Pons (tissue), 1 donor: ENCODE results near the gene CARTPT.

Experiments used
- DNase-seq: peaks from one replicate; pipeline ENCODE4 v3.0.0-alpha.2; 2016; ENCODE audit warnings: low spot score

Gene CARTPT

DNA sequence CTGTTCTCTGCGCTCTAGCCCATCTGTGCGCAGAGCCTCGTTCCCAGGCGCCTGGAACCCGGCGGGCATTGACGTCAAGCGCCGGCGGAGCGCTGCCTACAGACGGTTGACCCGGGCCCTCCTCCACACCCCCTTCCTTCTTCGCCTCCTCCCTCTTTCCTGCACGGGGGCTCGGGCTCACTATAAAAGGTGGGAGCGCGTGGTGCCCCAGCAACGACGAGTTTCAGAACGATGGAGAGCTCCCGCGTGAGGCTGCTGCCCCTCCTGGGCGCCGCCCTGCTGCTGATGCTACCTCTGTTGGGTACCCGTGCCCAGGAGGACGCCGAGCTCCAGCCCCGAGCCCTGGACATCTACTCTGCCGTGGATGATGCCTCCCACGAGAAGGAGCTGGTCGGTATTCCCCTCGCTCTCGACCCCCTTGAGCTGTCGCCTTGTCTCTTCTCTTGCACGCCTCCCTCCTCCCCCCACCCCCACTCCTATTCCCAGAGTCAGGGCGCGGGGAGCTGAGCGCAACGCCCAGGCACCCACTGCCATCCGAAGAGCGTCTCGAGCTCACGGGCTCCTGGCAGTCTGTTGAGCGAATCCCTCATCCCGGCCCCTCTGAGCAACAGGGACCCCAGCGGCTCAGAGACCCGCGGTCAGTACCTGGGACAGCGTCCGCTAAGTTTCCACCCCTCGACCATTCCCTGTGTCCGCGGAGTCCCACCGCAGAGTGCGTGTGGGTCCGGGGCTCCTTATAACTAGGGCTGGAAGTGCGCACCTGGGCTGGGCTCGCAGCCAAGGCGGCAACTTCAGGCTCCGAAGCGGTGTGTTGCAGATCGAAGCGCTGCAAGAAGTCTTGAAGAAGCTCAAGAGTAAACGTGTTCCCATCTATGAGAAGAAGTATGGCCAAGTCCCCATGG, at the start of gene CARTPT:
CARTPT (plus strand) TSS at position 213 of the 902 bp plus-strand sequence; CDS start at position 232, 19 bp downstream.
- no peak for DNase-seq

DNA sequence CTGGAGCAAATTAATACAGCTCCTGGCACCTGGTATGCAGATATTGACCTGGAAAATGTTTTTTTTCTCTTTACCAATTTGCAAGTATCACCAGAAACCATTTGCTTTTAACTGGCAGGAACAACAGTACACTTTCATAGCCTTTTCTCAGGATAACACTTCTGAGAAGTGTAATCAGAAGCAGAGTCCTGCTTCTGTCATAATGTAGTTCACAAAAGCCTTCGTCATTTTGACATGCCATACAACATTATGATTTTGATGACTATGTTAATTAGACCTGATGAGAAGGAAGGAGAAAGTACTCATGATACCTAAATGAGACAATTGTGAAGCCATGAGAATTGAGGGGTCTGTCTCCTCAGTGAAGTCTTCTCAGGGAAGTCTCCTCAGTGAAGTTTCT, 41.1 kb upstream of the CARTPT start:
- DNase-seq, result no peak

DNA sequence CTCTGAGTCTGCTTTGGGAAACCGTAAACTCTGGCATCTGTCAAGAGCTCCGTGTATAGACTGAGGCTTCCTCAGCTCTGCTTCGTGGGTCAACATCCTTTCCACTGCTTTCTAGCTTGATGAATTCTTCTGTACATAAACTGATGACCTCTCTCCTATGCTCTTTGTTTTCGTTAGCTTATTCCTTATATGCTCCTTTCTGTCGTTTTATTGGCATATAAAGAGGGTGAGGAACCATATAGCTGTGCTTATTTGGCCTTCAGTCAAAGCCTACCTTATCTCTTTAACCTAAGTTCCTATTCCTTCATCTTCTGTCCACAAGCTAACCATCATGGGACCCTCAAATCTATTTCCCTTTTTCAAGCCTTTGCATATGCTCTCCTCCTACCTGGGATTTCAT, 39.4 kb upstream of the CARTPT start:
- no peak for DNase-seq

DNA sequence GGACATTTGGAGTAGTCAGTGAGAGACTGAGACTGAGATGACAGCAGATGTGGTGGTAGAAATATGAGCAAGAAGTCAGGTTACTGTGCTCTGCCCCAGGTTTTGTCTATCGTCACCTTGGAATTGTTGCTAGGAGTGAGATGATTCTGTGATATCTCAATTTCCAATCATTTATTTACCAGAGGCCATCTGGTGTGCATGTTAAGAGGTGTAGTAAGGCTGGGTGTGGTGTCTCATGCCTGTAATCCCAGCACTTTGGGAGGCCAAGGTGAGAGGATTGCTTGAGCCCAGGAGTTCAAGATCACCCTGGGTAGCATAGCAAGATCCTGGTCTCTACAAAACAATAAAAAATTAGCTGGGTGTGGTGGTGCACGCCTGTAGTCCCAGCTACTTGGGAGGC, 38.6 kb upstream of the CARTPT start:
- no peak for DNase-seq

DNA sequence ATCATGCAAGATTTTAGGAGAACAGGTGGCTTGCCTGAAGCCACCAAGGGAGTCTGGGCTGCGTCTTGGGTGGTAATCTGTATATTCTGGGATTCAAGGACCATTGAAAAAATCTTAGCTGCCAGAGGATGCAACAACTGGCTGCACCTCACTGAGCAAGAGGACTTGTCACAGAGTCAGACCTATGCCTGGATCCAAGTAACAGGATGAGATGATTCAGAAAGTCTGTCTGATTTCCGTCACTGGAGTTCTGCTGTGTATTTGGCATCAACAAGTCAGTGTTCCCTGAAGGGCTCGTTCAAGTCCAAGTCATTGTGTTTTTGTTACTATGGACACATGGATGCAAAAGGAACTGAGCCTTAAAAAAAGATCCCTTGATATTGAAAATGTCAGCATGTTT, 37.8 kb upstream of the CARTPT start:
- DNase-seq, result no peak

DNA sequence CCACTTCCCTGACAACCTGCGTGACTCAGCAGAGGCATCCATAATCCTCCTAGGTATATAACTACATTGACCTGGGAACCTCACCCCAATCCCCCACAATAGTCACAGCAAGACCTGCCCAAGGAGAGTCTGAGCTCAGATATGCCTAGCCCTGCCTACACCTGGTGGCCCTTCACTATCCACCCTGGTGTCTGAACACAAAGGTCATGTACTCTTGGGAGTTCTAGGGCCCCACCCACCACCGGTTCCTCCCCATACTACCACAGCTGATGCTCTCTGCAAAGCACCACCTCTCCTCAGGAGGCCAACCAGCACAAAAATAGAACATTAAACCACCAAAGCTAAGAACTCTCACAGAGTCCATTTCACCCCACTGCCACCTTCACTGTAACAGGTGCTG, 34.8 kb upstream of the CARTPT start:
- DNase-seq, result no peak

DNA sequence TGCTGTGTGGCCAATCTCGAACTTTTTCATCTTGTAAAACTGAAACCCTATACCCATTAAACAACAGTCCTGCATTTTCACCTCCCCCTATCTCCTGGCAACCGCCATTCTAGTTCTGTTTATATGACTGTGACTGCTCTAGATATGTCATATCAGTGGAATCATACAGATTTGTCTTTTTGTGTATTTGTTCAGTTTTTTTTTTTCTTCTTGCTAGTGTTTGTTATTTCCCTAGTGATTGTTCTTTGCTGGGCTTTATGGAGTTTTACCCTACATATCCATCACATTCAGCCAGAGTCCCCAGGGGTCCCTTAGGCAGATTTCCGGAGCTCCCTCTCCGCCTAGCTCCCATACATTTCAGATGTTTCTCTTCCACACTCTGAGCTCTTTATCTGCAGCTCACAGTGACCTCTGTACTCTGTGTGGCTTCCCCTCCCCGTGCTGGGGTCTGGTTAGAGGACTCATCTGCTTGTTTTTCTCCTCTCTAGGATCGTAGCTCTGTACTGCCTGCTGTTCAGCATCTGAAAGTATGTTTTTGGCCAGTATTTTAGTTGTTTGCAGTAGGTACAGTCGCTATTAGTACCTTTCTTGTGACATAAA, 25.1 kb upstream of the CARTPT start:
- no peak for DNase-seq

DNA sequence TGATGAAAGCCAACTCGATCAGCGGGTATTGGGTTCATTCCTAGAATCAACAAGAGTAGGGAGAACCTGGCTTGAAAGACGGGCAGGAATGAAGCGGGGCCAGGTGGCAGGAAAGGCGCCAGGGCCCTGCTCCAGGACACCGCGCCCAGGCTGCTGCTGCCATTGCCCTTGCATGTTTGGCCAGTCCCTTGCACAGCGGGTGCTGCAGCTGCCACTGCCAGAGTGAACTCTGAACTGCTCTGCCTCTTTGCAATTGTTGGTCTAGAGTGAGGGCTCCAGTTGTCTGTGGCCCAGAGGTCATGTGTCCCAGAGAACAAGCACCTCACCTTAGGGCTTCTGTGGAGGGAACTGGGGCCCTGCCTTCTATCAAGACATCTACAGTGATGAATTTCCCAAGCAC, 24.0 kb upstream of the CARTPT start:
- no peak for DNase-seq

DNA sequence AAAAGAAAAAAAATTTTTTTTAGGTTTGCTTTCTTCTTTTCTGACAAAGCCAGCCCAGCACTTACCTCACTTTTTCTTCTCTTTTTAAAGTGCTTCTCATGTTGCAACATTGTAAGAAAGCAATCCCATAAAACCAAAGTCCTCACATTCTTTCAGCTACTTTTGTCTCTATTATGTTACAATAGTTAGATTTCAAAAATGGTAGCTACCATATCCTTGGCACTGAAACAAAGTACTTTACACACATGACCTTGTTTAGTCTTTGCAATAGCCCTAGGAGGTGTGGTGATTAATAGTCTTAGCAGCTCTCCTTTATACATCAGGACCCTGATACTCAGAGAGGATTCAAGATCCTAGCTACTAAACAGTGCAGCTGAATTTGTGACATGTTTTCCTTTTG, 23.5 kb upstream of the CARTPT start:
- DNase-seq, result no peak

DNA sequence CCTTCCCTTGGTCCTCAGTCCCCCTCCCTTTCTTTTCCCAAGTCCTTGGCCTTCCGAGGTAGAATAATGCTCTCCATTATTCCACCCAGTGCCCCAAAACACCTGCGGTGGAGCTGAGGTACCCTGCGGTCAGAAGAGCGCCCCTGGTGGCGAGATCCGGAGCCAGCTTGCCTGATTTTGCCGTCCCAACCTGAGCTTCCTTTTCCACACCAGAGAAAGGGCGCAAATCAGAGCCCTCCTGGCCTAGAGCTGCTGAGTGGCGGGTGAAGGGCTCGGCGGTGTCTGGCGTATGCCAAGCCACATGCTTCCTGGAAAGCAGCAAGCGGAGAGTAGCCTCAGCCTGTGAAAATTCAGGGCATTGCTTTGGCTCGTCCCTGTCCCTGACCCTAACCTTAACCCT, 21.1 kb upstream of the CARTPT start:
- DNase-seq, result no peak

DNA sequence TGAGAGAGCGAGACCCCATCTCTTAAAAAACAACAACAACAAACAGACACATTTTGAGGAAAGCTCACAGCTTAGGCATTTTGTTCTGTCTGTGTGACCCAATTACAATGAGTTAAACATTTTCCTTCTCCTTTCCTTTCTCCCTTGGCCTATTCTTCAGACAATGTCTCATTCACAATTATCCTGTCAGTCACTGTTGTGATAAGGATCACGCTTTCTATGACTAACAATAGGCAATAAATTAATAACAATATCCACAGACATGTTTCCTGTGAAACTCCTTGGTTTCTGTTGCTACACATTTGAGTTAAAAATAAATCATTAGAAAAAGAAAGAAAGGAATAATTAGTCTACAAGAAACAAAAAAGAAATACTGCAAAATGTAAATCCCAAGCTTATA, 19.8 kb upstream of the CARTPT start:
- DNase-seq, result no peak

DNA sequence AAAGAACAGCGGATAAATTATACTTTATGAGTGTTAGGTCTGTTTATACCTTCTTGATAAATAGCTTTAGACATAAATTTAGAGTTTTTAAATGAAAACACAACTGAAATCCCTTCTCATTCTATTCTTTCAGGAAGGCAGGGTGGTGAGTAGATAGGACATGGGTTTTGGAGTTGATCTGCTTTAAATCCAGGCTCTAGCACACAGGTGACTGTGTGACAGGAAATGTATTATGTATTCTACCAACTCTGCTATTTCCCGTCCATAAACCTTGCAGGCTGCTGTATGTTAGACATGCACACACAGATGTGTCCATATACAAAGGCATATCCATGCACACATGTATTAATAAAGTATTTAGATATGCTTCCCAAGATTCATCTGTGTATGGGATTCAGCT, 19.3 kb upstream of the CARTPT start:
- no peak for DNase-seq

DNA sequence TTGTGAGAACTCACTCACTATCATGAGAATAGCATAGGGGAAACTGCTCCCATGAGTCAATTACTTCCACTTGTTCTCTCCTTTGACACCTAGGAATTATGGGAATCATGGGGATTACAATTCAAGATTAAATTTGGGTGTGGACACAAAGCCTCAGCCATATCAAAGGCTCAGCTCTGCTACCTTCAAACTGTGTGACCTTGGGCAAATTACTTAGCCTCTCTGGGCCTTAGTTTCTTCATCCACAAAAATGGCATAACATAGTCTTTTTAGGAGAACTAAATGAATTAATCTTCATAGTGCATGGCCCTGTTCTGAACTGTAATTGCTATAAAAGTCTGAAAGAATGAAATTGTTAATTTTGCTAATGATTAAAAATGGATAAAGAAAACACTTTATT, 18.3 kb upstream of the CARTPT start:
- DNase-seq, result no peak

DNA sequence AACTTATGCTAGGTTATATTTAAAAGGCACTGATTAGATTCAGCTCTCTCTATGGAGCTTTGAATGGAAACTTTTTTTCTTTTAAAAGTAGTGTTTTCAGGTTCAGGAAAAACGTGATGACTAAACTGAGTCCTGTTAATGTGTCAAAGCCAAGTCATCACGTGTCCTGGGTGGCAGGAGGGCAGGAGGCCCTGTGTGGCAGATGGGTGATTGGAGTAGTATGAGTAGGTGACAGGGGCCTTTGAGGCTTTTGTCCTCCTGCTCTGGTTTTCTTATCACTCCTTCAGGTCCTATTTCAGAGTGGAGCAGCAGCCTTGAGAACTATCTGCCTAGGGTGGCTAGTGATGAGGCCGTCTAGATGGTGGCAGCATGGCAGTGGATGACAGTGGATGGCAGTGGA, 17.7 kb upstream of the CARTPT start:
- no peak for DNase-seq

DNA sequence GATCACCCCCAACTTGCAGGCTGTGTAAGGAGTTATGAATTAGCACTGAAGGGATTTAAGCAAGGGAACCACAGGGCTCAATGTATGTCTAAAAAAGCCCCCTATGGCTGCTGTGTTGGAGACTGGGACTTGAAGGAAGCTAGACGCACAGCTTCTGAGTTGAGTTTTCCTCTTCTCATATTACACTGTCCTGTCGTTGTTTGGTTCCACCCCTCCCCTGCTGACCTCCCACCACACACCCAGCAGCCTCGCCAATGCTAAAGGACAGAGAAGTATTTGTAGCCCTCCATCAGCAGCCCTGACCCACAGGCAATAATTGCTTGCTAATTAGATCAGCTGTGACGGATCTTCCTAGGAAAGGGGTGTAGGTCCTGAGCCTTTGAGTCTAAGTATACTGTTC, 15.1 kb upstream of the CARTPT start:
- DNase-seq, result no peak

DNA sequence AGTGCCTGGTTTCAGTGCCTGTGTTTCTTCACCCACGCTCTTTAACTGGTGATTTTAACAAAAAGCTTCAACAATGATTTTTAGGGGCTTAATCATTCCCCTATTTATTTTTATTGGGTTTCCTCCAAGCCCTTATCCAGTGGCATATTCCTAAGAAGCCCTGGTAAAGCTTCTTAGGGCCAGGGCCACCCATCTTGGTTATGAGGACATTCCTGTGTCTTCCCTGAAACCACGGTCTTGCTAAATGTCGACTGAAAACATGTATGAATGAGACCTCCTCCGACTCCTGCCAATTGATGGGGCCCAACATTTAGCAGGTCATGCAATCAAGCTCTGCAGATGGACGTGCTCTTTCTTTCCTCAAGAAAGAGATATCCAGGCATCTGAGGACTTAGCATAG, 13.7 kb upstream of the CARTPT start:
- DNase-seq, result no peak

DNA sequence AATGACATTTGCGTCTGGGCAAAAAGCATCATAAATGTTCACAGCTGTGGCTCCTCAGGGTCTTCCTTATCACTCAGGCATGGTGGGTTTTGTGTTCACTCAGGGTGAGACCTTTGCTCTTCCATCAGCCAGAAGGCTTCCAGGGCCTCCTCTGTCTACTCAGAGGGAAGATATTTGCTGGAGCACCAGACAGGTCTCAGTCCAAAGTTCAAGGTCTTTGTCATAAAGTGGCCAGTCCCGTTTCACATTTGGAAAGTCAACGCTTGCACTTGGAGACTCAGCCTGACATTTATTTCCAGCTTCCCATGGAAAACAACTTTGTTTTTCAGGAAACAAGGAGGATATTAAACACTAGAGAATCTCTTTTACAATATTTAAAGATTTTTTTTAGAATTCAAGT, 12.2 kb upstream of the CARTPT start:
- DNase-seq, result no peak

DNA sequence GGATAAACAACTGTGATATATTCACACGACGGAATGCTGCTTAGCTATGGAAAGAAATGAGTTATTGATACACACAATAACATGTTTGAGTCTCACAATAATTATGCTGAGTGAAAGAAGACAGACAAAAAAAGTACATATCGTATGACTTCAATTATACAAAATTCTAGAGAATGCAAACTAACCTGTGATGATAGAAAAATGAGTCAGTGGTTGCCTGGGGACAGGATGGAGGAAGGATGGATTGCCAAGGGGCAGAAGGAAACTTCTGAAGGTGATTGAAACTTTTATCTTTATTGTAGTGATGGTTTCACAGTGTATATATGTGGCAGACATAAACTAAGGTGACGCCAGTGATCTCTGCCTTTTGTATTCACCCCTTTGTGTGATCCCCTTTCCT, 7.5 kb upstream of the CARTPT start:
- DNase-seq, result no peak

DNA sequence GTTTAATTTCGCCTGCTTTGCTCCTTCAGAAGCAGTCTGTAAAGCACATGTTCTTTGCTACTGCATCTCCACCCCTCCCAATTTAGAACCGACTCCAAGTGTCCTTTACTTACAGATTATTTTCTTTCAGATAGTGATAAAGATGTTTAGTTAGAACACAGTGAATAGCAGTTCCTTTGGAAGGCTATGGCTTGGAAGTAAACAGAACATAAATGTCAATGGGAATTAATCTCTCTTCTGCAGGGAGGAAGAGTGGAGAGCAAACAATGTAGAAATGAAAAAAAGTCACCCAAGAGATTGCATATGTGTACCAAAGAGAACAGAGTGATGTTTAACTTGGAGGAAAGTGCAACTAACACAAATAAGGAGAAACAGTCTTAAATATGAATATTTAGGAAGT, 4.2 kb upstream of the CARTPT start:
- DNase-seq, result no peak

DNA sequence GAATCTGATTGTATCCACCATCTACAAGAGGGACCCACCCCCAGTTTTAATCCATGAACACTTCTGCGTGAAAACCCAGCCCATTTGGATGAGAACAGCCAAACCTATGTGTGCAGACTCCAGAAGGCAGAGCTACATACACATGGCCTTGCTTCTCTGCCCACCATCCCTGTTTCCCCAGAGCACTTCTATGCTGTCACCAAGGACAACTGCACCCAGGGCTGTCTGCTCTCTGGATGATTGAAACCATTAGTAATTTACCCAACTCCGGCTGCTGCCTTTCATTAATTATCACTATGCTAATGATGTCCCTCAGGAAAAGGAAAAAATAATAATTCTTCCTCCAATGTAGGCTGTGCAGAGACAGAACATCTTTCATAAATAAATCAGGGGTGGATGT, 8.9 kb downstream of the CARTPT start:
- DNase-seq, result no peak

DNA sequence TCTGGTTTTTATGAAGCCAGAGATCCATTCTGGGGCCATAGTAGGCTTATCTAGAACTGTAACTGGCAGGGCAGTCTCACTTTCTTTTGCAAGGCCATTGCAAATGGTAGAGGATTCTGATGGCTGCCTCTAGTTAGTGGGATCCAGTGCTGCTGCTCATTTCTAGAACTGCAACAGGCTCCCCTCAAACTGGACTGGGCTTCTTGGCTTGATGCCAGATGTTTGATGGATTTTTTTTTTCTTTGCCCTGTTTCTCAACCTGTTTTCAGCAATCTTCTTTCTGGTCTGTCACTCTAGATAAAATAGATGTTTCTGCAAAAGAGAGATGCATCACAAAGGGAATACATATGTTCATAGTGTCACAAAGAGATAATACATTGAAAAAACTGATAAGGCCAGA, 11.9 kb downstream of the CARTPT start:
- DNase-seq, result no peak

DNA sequence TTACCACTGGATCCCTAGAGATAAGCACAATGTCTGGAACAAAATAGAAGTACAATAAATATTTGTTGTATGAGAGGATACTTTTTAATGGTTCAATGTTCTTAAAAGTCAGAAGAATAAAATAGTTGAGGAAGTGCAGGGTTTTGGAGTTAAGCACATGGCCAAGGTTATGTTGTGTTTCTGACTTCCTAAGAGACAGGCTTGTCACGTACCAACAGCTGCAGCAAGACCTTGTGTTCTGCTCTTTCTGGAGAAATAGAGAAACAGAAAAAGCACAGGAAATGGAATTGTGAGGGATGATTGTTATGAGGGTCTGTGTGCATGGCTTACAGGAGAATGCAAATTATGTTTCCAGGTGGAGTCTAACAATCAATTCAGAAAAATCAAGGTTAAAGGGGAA, 12.9 kb downstream of the CARTPT start:
- DNase-seq, result no peak

DNA sequence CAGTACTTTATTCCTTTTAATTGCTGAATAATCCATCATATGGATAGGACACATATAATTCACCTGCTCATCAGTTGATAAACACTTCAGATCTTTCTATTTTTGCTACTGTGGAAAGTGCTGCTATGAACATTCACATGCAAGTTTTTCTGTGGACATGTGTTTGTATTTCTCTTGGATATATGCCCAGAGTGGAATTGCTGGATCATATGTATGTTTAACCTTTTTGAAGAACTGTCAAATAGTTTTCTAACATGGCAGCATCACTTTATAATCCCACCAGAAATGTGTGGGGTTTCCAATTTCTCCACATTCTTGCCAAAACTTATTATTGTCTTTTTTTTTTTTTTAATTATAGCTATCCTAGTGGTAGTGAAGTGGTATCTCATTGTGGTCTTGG, 15.1 kb downstream of the CARTPT start:
- no peak for DNase-seq
